IPS-NIHi11 (cell line): ENCODE measurements around the gene IPO9.
"Not testable (repeated sequence)": the region's sequence is repeated elsewhere in the genome, so short reads cannot be mapped to it uniquely, and the experiment has no call there.

ENCODE experiments used
- DNase-seq: peaks from one replicate; pipeline ENCODE4 v3.0.0; 2012; ENCODE audit warnings: mixed read lengths, low spot score

Gene IPO9

DNA sequence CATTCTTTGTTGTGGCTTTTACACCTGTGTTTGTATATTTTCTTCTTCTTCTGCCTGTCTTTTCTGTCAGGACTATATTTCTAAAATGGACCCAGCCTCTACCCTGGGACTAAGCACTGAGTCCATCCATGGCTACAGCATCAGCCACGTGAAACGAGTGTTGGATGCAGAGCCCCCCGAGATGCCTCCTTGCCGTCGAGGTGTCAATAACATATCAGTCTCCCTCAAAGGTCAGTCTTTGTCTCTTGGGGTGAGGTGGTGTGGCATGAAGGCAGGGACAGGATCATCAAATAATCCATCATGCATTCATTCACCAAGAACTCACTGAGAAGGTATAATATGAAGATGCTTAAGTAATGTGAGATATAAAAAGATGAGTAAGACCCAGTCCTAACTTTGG lies 19.1 kb upstream of the IPO9 start:
- no peak for DNase-seq

- no peak for DNase-seq
These were observed 18.3 kb upstream of the IPO9 start for GRCh38 chr1:201810466-201811216.

DNA sequence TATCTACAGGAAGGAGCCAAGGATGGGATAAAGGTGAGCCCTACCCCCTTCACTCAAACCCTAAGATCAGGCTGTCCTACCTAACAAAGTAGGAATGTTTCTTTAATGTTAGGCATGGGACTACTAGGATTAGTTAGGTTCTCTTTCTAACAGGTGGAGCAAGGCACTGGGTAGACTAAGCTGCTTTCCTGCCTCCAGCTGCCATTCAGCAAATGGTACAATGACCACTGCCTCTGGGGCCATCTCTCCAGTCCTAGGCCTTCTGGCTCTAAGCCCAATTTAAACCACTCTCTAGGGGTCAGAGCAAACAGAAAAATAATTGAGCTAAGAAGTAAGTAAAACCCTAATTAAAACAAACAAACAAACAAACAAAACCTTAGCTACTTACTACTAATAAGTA lies 15.7 kb upstream of the IPO9 start:
- no peak for DNase-seq

GRCh38 chr1:201816309-201816854 lies 12.6 kb upstream of the IPO9 start:
- DNase-seq = no peak

- DNase-seq = no peak
These were observed 9.8 kb upstream of the IPO9 start for GRCh38 chr1:201818971-201819750.

GRCh38 chr1:201820413-201820812 lies 8.5 kb upstream of the IPO9 start:
- no peak for DNase-seq

DNA sequence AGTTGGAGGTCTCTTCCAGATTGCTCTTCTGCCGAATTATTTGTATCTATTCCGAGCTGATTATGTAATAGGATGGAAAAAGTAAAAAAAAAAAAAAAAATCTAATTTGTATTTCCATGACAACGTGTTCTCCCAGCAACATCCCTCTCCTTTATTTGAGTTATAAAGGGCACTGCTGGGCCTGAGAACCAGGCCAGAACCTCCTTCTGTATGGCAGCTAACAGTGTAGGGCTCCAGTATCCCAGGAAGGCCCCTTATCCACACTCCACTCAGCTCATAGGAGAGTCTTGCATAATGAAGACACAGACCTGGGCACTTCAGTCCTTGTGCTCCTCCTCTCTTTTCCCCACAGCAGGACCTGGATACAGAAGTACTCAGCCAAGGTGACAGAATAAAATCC lies 3.7 kb upstream of the IPO9 start:
- DNase-seq = no peak

- peak; percentile 54 for DNase-seq
These were observed 2.1 kb upstream of the IPO9 start for GRCh38 chr1:201826830-201827229.

DNA sequence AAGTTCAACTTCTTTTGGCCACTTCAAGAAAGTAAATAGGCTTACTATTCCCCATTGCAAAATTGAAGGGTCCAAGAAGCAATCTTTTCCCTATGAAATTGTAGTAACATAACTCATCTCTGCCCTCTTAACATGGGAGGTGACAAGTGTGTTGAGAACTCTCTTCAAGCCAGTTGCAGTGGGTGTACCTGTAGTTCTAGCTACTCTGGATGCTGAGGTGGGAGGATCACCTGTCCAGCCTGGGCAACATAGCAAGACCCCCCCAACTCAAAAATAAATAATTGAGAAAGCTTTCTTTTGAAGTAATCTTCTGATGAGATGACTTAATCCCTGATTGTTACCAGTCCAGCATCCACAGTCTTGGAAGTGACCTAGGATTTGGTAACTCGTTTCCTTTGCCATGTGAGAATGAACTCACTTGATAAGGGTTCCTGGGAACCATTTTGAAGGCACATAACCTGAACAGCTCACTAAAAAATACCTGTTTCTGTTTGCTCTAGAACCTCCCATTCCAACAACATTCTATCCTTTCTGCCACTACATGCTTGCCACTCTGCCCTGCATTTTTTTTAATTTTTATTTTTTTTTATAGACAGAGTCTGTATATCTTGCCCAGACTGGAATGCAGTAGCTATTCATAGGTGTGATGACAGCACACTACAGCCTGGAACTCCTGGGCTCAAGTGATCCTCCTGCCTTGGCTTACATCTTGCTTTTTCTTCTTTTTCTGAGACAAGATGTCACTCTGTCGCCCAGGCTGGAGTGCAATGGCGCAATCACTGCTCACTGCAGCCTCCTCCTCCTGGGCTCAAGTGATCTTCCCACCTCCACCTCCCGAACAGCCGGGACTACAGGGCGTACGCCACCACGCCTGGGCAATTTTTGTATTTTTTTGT lies 1.4 kb upstream of the IPO9 start:
- DNase-seq = no peak

- no peak for DNase-seq
These were observed 639 bp upstream of the IPO9 start for GRCh38 chr1:201828217-201828819.

DNA sequence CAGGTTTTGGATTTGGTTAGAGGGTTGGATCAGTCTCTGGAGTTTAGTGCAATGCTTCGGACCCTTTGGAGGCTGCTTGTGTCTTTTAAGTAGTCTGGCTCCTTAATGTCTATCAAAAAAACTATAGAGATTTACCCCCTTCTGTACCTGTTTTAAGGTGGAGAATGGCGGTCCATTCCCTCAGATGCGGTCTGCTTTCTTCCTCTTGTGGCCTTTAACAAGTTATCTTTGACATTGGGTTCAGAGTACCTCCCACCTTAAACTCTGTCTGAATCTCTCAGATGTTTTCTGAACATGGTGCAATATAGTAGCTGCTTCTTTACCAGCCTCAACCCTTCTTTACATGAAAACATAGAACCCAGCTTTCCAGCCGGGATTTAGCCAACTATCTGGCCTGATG lies 2.4 kb downstream of the IPO9 start:
- no peak for DNase-seq

- no peak for DNase-seq
These were observed 5.7 kb downstream of the IPO9 start for GRCh38 chr1:201834621-201835020.

DNA sequence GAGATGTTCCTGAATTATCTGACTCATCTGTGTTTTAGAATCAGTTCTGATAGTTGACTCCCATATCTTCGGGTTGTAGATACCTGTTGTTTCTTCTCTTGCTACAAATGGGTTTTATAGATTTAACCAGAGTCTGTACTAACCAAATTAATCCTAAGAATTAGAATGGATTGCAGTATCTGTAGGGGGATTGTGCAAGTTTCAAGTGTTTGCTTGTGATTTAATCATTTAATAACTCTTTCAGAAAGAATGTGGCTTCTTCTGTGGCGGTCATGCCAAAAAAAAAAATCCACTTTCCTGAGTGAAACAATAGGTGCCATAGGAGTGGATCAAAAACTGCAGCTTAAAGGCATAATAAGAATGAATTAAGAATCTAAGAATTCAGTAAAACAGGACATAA lies 9.4 kb downstream of the IPO9 start:
- no peak for DNase-seq

GRCh38 chr1:201839089-201839488 lies 10.1 kb downstream of the IPO9 start:
- not testable (repeated sequence) for DNase-seq

GRCh38 chr1:201840055-201840454 lies 11.1 kb downstream of the IPO9 start:
- no peak for DNase-seq

DNA sequence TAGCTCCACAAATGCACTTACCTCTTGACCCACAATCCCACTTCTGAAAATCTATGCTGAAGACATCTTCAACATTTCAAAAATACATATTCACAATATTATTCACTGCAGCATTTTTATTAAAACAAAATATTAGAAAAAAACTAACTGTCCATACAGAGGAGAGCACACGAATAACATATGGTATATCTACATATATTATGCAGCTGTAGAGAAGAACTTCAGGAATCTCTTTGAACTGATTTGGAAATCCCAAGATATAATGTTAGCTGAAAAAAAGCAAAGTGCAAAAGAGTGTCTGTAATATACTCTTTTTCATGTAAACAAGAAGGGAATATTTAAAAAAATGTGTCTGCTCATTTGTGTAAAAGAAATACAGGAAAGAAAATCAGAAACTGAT lies 11.5 kb downstream of the IPO9 start:
- DNase-seq = no peak

GRCh38 chr1:201841265-201841912 lies 12.4 kb downstream of the IPO9 start:
- DNase-seq = no peak

- DNase-seq = no peak
These were observed 13.6 kb downstream of the IPO9 start for GRCh38 chr1:201842472-201843027.

GRCh38 chr1:201845331-201846083 lies 16.6 kb downstream of the IPO9 start:
- no peak for DNase-seq

DNA sequence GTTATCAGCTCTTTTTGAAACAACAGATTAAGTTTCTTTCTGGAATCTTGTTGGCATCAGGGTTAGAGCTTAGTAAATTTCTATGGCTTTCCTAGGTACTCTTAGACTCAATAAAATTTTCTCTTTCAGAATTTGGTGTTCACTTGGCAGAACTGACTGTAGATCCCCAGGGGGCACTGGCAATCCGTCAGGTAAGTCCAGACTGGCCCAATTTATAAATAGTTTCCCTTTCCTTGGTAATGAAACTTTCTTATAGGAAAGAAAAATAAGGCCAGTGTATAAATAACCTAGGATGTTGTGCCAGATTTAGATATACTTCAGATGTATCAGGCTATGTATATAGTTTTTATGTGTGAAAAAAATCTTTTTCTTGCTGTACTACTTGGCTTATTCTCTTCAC lies 18.2 kb downstream of the IPO9 start:
- DNase-seq = no peak
